WTC11 (cell line): Measurements from ENCODE around the gene GNA12. TPM values are rescaled to one million over a fixed set of nuclear protein-coding genes. Genes with fewer than 3 reads are reported as not detected.

Experiments
- AR ChIP-seq: fragments of 250-450 bp; sonication (Bioruptor Pico); IDR thresholded peaks from 2 replicates; pipeline ENCODE4 v1.9.0; 2021; ENCODE audit warnings: mild to moderate bottlenecking
- ARID4B ChIP-seq: sonication (generic); formaldehyde crosslinking; IDR thresholded peaks from 2 replicates; pipeline ENCODE4 v1.8.0; 2023; ENCODE audit warnings: missing genetic modification reagents, mild to moderate bottlenecking, borderline replicate concordance
- ATF6 ChIP-seq: sonication (generic); formaldehyde crosslinking; IDR thresholded peaks from 2 replicates; pipeline ENCODE4 v1.8.1; 2023; ENCODE audit warnings: mild to moderate bottlenecking, missing genetic modification reagents
- E2F1 ChIP-seq: sonication (generic); formaldehyde crosslinking; IDR thresholded peaks from 2 replicates; pipeline ENCODE4 v1.8.0; 2022; ENCODE audit warnings: mild to moderate bottlenecking, missing genetic modification reagents
- E2F5 ChIP-seq: sonication (generic); formaldehyde crosslinking; IDR thresholded peaks from 2 replicates; pipeline ENCODE4 v1.8.1; 2022; ENCODE audit warnings: mild to moderate bottlenecking, moderate library complexity, missing genetic modification reagents
- EMX1 ChIP-seq: fragments of 250-450 bp; sonication (Bioruptor Pico); IDR thresholded peaks from 2 replicates; pipeline ENCODE4 v1.8.0; 2021; ENCODE audit warnings: mild to moderate bottlenecking
- GABPB1 ChIP-seq: sonication (generic); formaldehyde crosslinking; IDR thresholded peaks from 2 replicates; pipeline ENCODE4 v1.8.1; 2023; ENCODE audit warnings: mild to moderate bottlenecking, missing genetic modification reagents
- HMGA2 ChIP-seq: fragments of 250-450 bp; sonication (Bioruptor Pico); IDR thresholded peaks from 2 replicates; pipeline ENCODE4 v1.4.0; 2021; ENCODE audit warnings: mild to moderate bottlenecking, moderate library complexity
- HMGXB4 ChIP-seq: sonication (generic); formaldehyde crosslinking; IDR thresholded peaks from 2 replicates; pipeline ENCODE4 v1.8.1; 2023; ENCODE audit warnings: mild to moderate bottlenecking, moderate library complexity, missing genetic modification reagents
- NFATC4 ChIP-seq: fragments of 250-450 bp; sonication (Bioruptor Pico); IDR thresholded peaks from 2 replicates; pipeline ENCODE4 v1.9.0; 2021; ENCODE audit warnings: mild to moderate bottlenecking
- PRRX2 ChIP-seq: fragments of 250-450 bp; sonication (Bioruptor Pico); IDR thresholded peaks from 2 replicates; pipeline ENCODE4 v1.8.0; 2021; ENCODE audit warnings: mild to moderate bottlenecking
- RELA ChIP-seq: sonication (generic); formaldehyde crosslinking; IDR thresholded peaks from 2 replicates; pipeline ENCODE4 v1.8.1; 2022; ENCODE audit warnings: missing genetic modification reagents, mild to moderate bottlenecking, borderline replicate concordance
- SP1 ChIP-seq: sonication (generic); formaldehyde crosslinking; conservative IDR thresholded peaks from 2 replicates; pipeline ENCODE4 v1.8.1; 2022; ENCODE audit warnings: missing genetic modification reagents
- TEAD1 ChIP-seq: sonication (generic); formaldehyde crosslinking; IDR thresholded peaks from 2 replicates; pipeline ENCODE4 v1.8.0; 2022; ENCODE audit warnings: mild to moderate bottlenecking, missing genetic modification reagents
- USF2 ChIP-seq: sonication (generic); formaldehyde crosslinking; IDR thresholded peaks from 2 replicates; pipeline ENCODE4 v1.8.1; 2023; ENCODE audit warnings: mild to moderate bottlenecking, missing genetic modification reagents, moderate library complexity
- ZBTB21 ChIP-seq: sonication (generic); formaldehyde crosslinking; IDR thresholded peaks from 2 replicates; pipeline ENCODE4 v1.8.1; 2023; ENCODE audit warnings: mild to moderate bottlenecking, missing genetic modification reagents, borderline replicate concordance
- ZMAT4 ChIP-seq: fragments of 250-450 bp; sonication (Bioruptor Pico); IDR thresholded peaks from 2 replicates; pipeline ENCODE4 v1.9.0; 2021; ENCODE audit warnings: mild to moderate bottlenecking
- ZNF121 ChIP-seq: sonication (generic); formaldehyde crosslinking; IDR thresholded peaks from 2 replicates; pipeline ENCODE4 v1.8.0; 2023; ENCODE audit warnings: missing genetic modification reagents
- ZNF138 ChIP-seq: sonication (generic); formaldehyde crosslinking; conservative IDR thresholded peaks from 2 replicates; pipeline ENCODE4 v1.8.1; 2022; ENCODE audit warnings: mild to moderate bottlenecking, moderate library complexity, missing genetic modification reagents
- ZNF232 ChIP-seq: sonication (generic); formaldehyde crosslinking; IDR thresholded peaks from 2 replicates; pipeline ENCODE4 v1.8.0; 2022; ENCODE audit warnings: mild to moderate bottlenecking, missing genetic modification reagents
- ZNF671 ChIP-seq: fragments of 250-450 bp; sonication (Bioruptor Pico); IDR thresholded peaks from 2 replicates; pipeline ENCODE4 v1.8.0; 2021; ENCODE audit warnings: mild to moderate bottlenecking
- ZSCAN18 ChIP-seq: fragments of 250-450 bp; sonication (Bioruptor Pico); IDR thresholded peaks from 2 replicates; pipeline ENCODE4 v2.1.2; 2022; ENCODE audit warnings: mild to moderate bottlenecking, moderate library complexity
- total RNA-seq: library from RNA; stranded (reverse); gene quantifications from 3 replicates; pipeline ENCODE4 v1.2.3, GENCODE V29; 2021

The GNA12 gene
- total RNA-seq, 1 experiment from 2014 or later: 99.6 TPM

- 0 out of 2 replicates have a peak, but pooled peaks have one; percentile 61 for TF ChIP-seq ARID4B (CRISPR knock-in tag)
- TF ChIP-seq ZNF138: no peak
- TF ChIP-seq ZNF671 (CRISPR knock-in tag): no peak
- no peak; the same call in 1 of the 2 replicates for TF ChIP-seq TEAD1 (CRISPR knock-in tag)
- TF ChIP-seq EMX1 (CRISPR knock-in tag): no peak
- TF ChIP-seq SP1: peak; percentile 48; the same call in 1 of the 2 replicates
- no peak for TF ChIP-seq HMGA2 (CRISPR knock-in tag)
- TF ChIP-seq ZNF232: peak; percentile 73; the same call in 1 of the 2 replicates
- TF ChIP-seq GABPB1: no peak
- no peak for TF ChIP-seq ZMAT4 (CRISPR knock-in tag)
- TF ChIP-seq ZNF121: no peak
- TF ChIP-seq USF2 (CRISPR knock-in tag): peak; percentile 81
- TF ChIP-seq NFATC4: no peak
- TF ChIP-seq E2F1: no peak
- no peak for TF ChIP-seq AR (CRISPR knock-in tag)
- no peak for TF ChIP-seq ATF6 (CRISPR knock-in tag)
- no peak for TF ChIP-seq PRRX2 (CRISPR knock-in tag)
- TF ChIP-seq E2F5 (CRISPR knock-in tag): no peak
- no peak for TF ChIP-seq ZBTB21 (CRISPR knock-in tag)
- TF ChIP-seq RELA (CRISPR knock-in tag): no peak
- TF ChIP-seq ZSCAN18 (CRISPR knock-in tag): no peak
- no peak for TF ChIP-seq HMGXB4 (CRISPR knock-in tag)
These were observed 19.2 kb downstream of the GNA12 start (continued) for GRCh38 chr7:2824678-2825461.
